ENCODE results near the gene MFN2.

Gene MFN2

GRCh38 chr1:11946647-11947046, 33.6 kb upstream of the MFN2 start:
- peaks cover 5% of the 10 kb centered on the region for H3K9me3 Mint-ChIP-seq
- peaks cover 68% of the 10 kb centered on the region for H3K36me3 Mint-ChIP-seq (ENCODE audit: low read depth)
- H3K27ac Mint-ChIP-seq = peak overlapping the region; percentile 71
- no peak for DNase-seq
- H3K4me1 Mint-ChIP-seq = peaks cover 39% of the 10 kb centered on the region
- TF ChIP-seq, protein P1, sequence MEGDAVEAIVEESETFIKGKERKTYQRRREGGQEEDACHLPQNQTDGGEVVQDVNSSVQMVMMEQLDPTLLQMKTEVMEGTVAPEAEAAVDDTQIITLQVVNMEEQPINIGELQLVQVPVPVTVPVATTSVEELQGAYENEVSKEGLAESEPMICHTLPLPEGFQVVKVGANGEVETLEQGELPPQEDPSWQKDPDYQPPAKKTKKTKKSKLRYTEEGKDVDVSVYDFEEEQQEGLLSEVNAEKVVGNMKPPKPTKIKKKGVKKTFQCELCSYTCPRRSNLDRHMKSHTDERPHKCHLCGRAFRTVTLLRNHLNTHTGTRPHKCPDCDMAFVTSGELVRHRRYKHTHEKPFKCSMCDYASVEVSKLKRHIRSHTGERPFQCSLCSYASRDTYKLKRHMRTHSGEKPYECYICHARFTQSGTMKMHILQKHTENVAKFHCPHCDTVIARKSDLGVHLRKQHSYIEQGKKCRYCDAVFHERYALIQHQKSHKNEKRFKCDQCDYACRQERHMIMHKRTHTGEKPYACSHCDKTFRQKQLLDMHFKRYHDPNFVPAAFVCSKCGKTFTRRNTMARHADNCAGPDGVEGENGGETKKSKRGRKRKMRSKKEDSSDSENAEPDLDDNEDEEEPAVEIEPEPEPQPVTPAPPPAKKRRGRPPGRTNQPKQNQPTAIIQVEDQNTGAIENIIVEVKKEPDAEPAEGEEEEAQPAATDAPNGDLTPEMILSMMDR (IDR thresholded peaks at IDR 0.05) = no peak
- peaks cover 8% of the 10 kb centered on the region for H3K27me3 Mint-ChIP-seq (ENCODE audit: low read depth, poor library complexity)
- H3K4me3 Mint-ChIP-seq = no peak overlapping the region

- TF ChIP-seq, protein P1 (IDR thresholded peaks at IDR 0.05) = no peak
- no peak for DNase-seq
- H3K9me3 Mint-ChIP-seq = peaks cover 5% of the 10 kb centered on the region
- H3K36me3 Mint-ChIP-seq (ENCODE audit: low read depth) = peaks cover 76% of the 10 kb centered on the region
- no peak overlapping the region for H3K4me3 Mint-ChIP-seq
- H3K27me3 Mint-ChIP-seq (ENCODE audit: low read depth, poor library complexity) = peaks cover 3% of the 10 kb centered on the region
- H3K4me1 Mint-ChIP-seq = peaks cover 23% of the 10 kb centered on the region
- no peak overlapping the region for H3K27ac Mint-ChIP-seq
Observed at GRCh38 chr1:11948822-11949458, 31.3 kb upstream of the MFN2 start.

- no peak for DNase-seq
- TF ChIP-seq, protein P1 (IDR thresholded peaks at IDR 0.05) = no peak
- Mint-ChIP-seq H3K36me3 (ENCODE audit: low read depth) (peaks cover 63% of the 10 kb centered on the region), H3K27me3 (ENCODE audit: low read depth, poor library complexity) (peaks cover 3% of the 10 kb centered on the region), H3K9me3 (peaks cover 5% of the 10 kb centered on the region), H3K4me3 (no peak overlapping the region), H3K27ac (no peak overlapping the region), H3K4me1 (peaks cover 4% of the 10 kb centered on the region)
Observed at GRCh38 chr1:11951901-11952300, 28.3 kb upstream of the MFN2 start.

GRCh38 chr1:11952455-11953109, 27.7 kb upstream of the MFN2 start:
- Mint-ChIP-seq H3K4me3 (no peak overlapping the region), H3K36me3 (ENCODE audit: low read depth) (peaks cover 62% of the 10 kb centered on the region), H3K9me3 (peaks cover 5% of the 10 kb centered on the region), H3K27ac (no peak overlapping the region), H3K4me1 (peaks cover 3% of the 10 kb centered on the region), H3K27me3 (ENCODE audit: low read depth, poor library complexity) (peaks cover 3% of the 10 kb centered on the region)
- DNase-seq = no peak
- TF ChIP-seq, protein P1 (IDR thresholded peaks at IDR 0.05) = no peak

DNA sequence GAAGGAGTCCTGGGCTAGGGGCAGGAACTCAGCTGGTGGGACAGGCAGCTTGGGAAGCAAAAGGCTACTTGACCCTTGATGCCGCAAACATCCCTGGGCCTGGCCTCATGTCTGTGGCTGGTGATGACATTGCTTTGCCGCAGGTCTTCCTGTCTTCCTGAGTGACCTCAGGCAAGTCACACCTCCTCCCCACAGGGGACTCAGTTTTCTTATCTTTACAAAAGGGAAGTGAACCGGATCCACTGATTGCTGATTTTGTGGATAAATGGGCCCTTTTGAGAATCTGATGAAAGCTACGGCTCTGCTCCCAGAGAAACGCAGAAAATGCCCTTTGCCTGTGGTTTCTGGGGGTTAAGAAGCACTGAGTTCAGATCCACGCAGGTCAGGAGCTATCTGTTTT, 25.0 kb upstream of the MFN2 start:
- no peak for DNase-seq
- peaks cover 3% of the 10 kb centered on the region for H3K4me1 Mint-ChIP-seq
- peaks cover 51% of the 10 kb centered on the region for H3K36me3 Mint-ChIP-seq (ENCODE audit: low read depth)
- H3K4me3 Mint-ChIP-seq = no peak overlapping the region
- H3K9me3 Mint-ChIP-seq = no peaks in the 10 kb centered on the region
- H3K27me3 Mint-ChIP-seq (ENCODE audit: low read depth, poor library complexity) = peaks cover 3% of the 10 kb centered on the region
- no peak overlapping the region for H3K27ac Mint-ChIP-seq
- TF ChIP-seq, protein P1 (IDR thresholded peaks at IDR 0.05) = no peak

GRCh38 chr1:11957398-11957797, 22.8 kb upstream of the MFN2 start:
- Mint-ChIP-seq H3K36me3 (ENCODE audit: low read depth) (peaks cover 42% of the 10 kb centered on the region), H3K27me3 (ENCODE audit: low read depth, poor library complexity) (no peaks in the 10 kb centered on the region), H3K9me3 (no peaks in the 10 kb centered on the region), H3K27ac (no peak overlapping the region), H3K4me1 (peaks cover 15% of the 10 kb centered on the region), H3K4me3 (no peak overlapping the region)
- DNase-seq = no peak
- TF ChIP-seq, protein P1 (IDR thresholded peaks at IDR 0.05) = no peak

Measured in nephron progenitor cell (in vitro differentiated cells).